SK-N-SH treated with all-trans-retinoic acid at 6 μM for 48 hours (cell line): Measurements from ENCODE around the gene SENP3.

Experiments used
- ATAC-seq: fragments of 200-7000 bp; cut with Tn5 transposase; 3 replicates; pipeline ENCODE4 v1.9.1; 2020; ENCODE audit warnings: mild to moderate bottlenecking, moderate library complexity
- ARNTL ChIP-seq: fragments of 450-650 bp; formaldehyde crosslinking; IDR thresholded peaks from 2 replicates; pipeline ENCODE4 v1.5.0; 2020; ENCODE audit warnings: low read depth, mild to moderate bottlenecking, moderate library complexity, borderline replicate concordance
- BACH2 ChIP-seq: fragments of 250-450 bp; sonication (Bioruptor Pico); IDR thresholded peaks from 2 replicates; pipeline ENCODE4 v1.9.0; 2021; ENCODE audit warnings: mild to moderate bottlenecking, borderline replicate concordance
- CREB5 ChIP-seq: fragments of 250-450 bp; sonication (Bioruptor Pico); IDR thresholded peaks from 2 replicates; pipeline ENCODE4 v1.5.1; 2020; ENCODE audit warnings: low read depth, mild to moderate bottlenecking, moderate library complexity
- CSDC2 ChIP-seq: fragments of 250-450 bp; sonication (Bioruptor Pico); IDR thresholded peaks from 2 replicates; pipeline ENCODE4 v1.5.0; 2020; ENCODE audit warnings: mild to moderate bottlenecking, moderate library complexity
- ESRRG ChIP-seq: fragments of 250-450 bp; sonication (Bioruptor Pico); IDR thresholded peaks from 2 replicates; pipeline ENCODE4 v1.6.1; 2021; ENCODE audit warnings: mild to moderate bottlenecking
- GLIS3 ChIP-seq: fragments of 250-450 bp; sonication (Bioruptor Pico); IDR thresholded peaks from 2 replicates; pipeline ENCODE4 v1.5.0; 2020; ENCODE audit warnings: mild to moderate bottlenecking, moderate library complexity
- OSR1 ChIP-seq: fragments of 250-450 bp; sonication (Bioruptor Pico); IDR thresholded peaks from 2 replicates; pipeline ENCODE4 v1.8.0; 2022; ENCODE audit warnings: moderate library complexity, mild to moderate bottlenecking, inconsistent platforms
- PATZ1 ChIP-seq: fragments of 250-450 bp; sonication (Bioruptor Pico); IDR thresholded peaks from 2 replicates; pipeline ENCODE4 v1.8.0; 2020; ENCODE audit warnings: mild to moderate bottlenecking, moderate library complexity, borderline replicate concordance
- POU6F1 ChIP-seq: fragments of 250-450 bp; sonication (Bioruptor Pico); IDR thresholded peaks from 2 replicates; pipeline ENCODE4 v1.8.0; 2021; ENCODE audit warnings: low read depth, mild to moderate bottlenecking, moderate library complexity, borderline replicate concordance
- PPARA ChIP-seq: fragments of 250-450 bp; sonication (Bioruptor Pico); IDR thresholded peaks from 2 replicates; pipeline ENCODE4 v1.5.0; 2020; ENCODE audit warnings: mild to moderate bottlenecking, borderline replicate concordance
- RARB ChIP-seq: fragments of 250-450 bp; sonication (Bioruptor Pico); IDR thresholded peaks from 2 replicates; pipeline ENCODE4 v1.8.0; 2021; ENCODE audit warnings: mild to moderate bottlenecking, moderate library complexity
- SNAI2 ChIP-seq: fragments of 250-450 bp; sonication (Bioruptor Pico); IDR thresholded peaks from 2 replicates; pipeline ENCODE4 v1.5.0; 2020; ENCODE audit warnings: mild to moderate bottlenecking, moderate library complexity
- TOX ChIP-seq: fragments of 250-450 bp; sonication (Bioruptor Pico); IDR thresholded peaks from 2 replicates; pipeline ENCODE4 v1.8.0; 2021; ENCODE audit warnings: mild to moderate bottlenecking, moderate library complexity, borderline replicate concordance
- TSHZ2 ChIP-seq: fragments of 250-450 bp; sonication (Bioruptor Pico); IDR thresholded peaks from 2 replicates; pipeline ENCODE4 v1.5.0; 2020; ENCODE audit warnings: mild to moderate bottlenecking, moderate library complexity
- ZC3H10 ChIP-seq: fragments of 250-450 bp; sonication (Bioruptor Pico); IDR thresholded peaks from 2 replicates; pipeline ENCODE4 v1.5.1; 2021; ENCODE audit warnings: mild to moderate bottlenecking, moderate library complexity
- ZFP30 ChIP-seq: fragments of 450-650 bp; formaldehyde crosslinking; IDR thresholded peaks from 2 replicates; pipeline ENCODE4 v1.5.0; 2022; ENCODE audit warnings: mild to moderate bottlenecking, moderate library complexity
- ZNF565 ChIP-seq: fragments of 450-650 bp; formaldehyde crosslinking; conservative IDR thresholded peaks from 2 replicates; pipeline ENCODE4 v1.5.0; 2020; ENCODE audit warnings: low read depth, mild to moderate bottlenecking, moderate library complexity
- ZNF8 ChIP-seq: fragments of 450-650 bp; formaldehyde crosslinking; IDR thresholded peaks from 2 replicates; pipeline ENCODE4 v1.5.0; 2020; ENCODE audit warnings: mild to moderate bottlenecking, moderate library complexity

SENP3 gene

GRCh38 chr17:7589204-7589868 is 27.6 kb downstream of the SENP3 start (continued):
- no peak for TF ChIP-seq PATZ1 (CRISPR knock-in tag)
- no peak for TF ChIP-seq OSR1 (CRISPR knock-in tag)
- no peak for TF ChIP-seq POU6F1 (CRISPR knock-in tag)

GRCh38 chr17:7589891-7590691 is 28.4 kb downstream of the SENP3 start, which contains the start of gene SOX15:
Gene SOX15 (minus strand): TSS chr17:7590094. CDS start chr17:7589676, 418 bp downstream.
- no peak for ATAC-seq
- TF ChIP-seq ARNTL (CRISPR knock-in tag) (no peak), OSR1 (CRISPR knock-in tag) (no peak), GLIS3 (CRISPR knock-in tag) (no peak), ZC3H10 (CRISPR knock-in tag) (no peak), SNAI2 (CRISPR knock-in tag) (no peak), BACH2 (CRISPR knock-in tag) (no peak), CSDC2 (CRISPR knock-in tag) (no peak), CREB5 (CRISPR knock-in tag) (no peak), POU6F1 (CRISPR knock-in tag) (no peak), ZNF8 (no peak), PATZ1 (CRISPR knock-in tag) (no peak), RARB (CRISPR knock-in tag) (no peak), ZFP30 (no peak), PPARA (CRISPR knock-in tag) (no peak), ZNF565 (no peak), TOX (CRISPR knock-in tag) (no peak), ESRRG (CRISPR knock-in tag) (no peak), TSHZ2 (CRISPR knock-in tag) (no peak)
